ENCODE measurements around the gene LELP1. TPM values are rescaled to one million over a fixed set of nuclear protein-coding genes. Genes with fewer than 3 reads are reported as not detected.

LELP1 gene
- not detected in 2 replicates for total RNA-seq

GRCh38 chr1:153203130-153203529 is at the start of gene LELP1:
Gene LELP1 (plus strand): TSS chr1:153203430. CDS start chr1:153204708, 1,278 bp downstream.

GRCh38 chr1:153217212-153217611 is 14.0 kb downstream of the LELP1 start, which contains the start of gene PRR9:
Gene PRR9 (plus strand): TSS chr1:153217584. CDS start chr1:153218145, 561 bp downstream.

Other genes with a start within 250 kb of the LELP1 start
- gene SPRR4, start 232.8 kb upstream of the LELP1 start, total RNA-seq, result not detected in 2 replicates
- gene SPRR1A, start 219.3 kb upstream of the LELP1 start, total RNA-seq, result not detected in 2 replicates
- not detected in 2 replicates for gene SPRR3, start 201.7 kb upstream of the LELP1 start, total RNA-seq
- not detected in 2 replicates for gene SPRR1B, start 172.2 kb upstream of the LELP1 start, total RNA-seq
- gene SPRR2D, start 162.3 kb upstream of the LELP1 start, total RNA-seq, result not detected in 2 replicates
- gene SPRR2A, start 145.9 kb upstream of the LELP1 start, total RNA-seq, result not detected in 2 replicates
- not detected in 2 replicates for gene SPRR2B, start 131.8 kb upstream of the LELP1 start, total RNA-seq
- not detected in 2 replicates for gene SPRR2E, start 108.9 kb upstream of the LELP1 start, total RNA-seq
- not detected in 2 replicates for gene SPRR2F, start 89.9 kb upstream of the LELP1 start, total RNA-seq
- gene SPRR2G, start 52.5 kb upstream of the LELP1 start, total RNA-seq, result not detected in 2 replicates
- gene PRR9, start 14.2 kb downstream of the LELP1 start, total RNA-seq, result not detected in 2 replicates
- gene LORICRIN, start 56.3 kb downstream of the LELP1 start, total RNA-seq, result not detected in 2 replicates
- not detected in 2 replicates for gene PGLYRP3, start 109.5 kb downstream of the LELP1 start, total RNA-seq
- not detected in 2 replicates for gene PGLYRP4, start 145.4 kb downstream of the LELP1 start, total RNA-seq
- gene S100A9, start 154.4 kb downstream of the LELP1 start, total RNA-seq, result not detected in 2 replicates
- gene S100A12, start 172.2 kb downstream of the LELP1 start, total RNA-seq, result not detected in 2 replicates
- gene S100A8, start 187.6 kb downstream of the LELP1 start, total RNA-seq, result not detected in 2 replicates
- gene S100A7A, start 213.1 kb downstream of the LELP1 start, total RNA-seq, result not detected in 2 replicates

Measured in articular chondrocyte of knee joint (primary cell).